Smooth muscle cell (in vitro differentiated cells): Measurements from ENCODE around the gene AMACR. TPM values are rescaled to one million over a fixed set of nuclear protein-coding genes. Genes with fewer than 3 reads are reported as not detected.
"Not testable (repeated sequence)": the region's sequence is repeated elsewhere in the genome, so short reads cannot be mapped to it uniquely, and the experiment has no call there.

Experiments used
- DNase-seq: peaks from one replicate; lab custom pipeline; 2025; ENCODE audit not compliant: unreplicated experiment; lab: John Stamatoyannopoulos, UW
- H2AFZ ChIP-seq: fragments of 200-600 bp; sonication (generic); 2 replicates; pipeline ENCODE4 v1.6.0; 2016; ENCODE audit warnings: antibody characterized with exemption, low read depth, mild to moderate bottlenecking
- H3F3A ChIP-seq: fragments of 200-600 bp; sonication (generic); 2 replicates; pipeline ENCODE4 v1.6.0; 2017; ENCODE audit warnings: antibody characterized with exemption, low read depth
- H3K27ac ChIP-seq: fragments of 200-600 bp; sonication (generic); 2 replicates; pipeline ENCODE4 v1.5.1; 2016; ENCODE audit warnings: low read depth, mild to moderate bottlenecking
- H3K27me3 ChIP-seq: fragments of 200-600 bp; sonication (generic); 2 replicates; pipeline ENCODE4 v1.6.1; 2016; ENCODE audit warnings: low read depth, mild to moderate bottlenecking
- H3K36me3 ChIP-seq: fragments of 200-600 bp; sonication (generic); 2 replicates; pipeline ENCODE4 v1.5.1; 2016; ENCODE audit warnings: low read depth
- H3K4me1 ChIP-seq: fragments of 200-600 bp; sonication (generic); 2 replicates; pipeline ENCODE4 v1.5.1; 2016; ENCODE audit warnings: low read depth
- H3K4me2 ChIP-seq: fragments of 200-600 bp; sonication (generic); 2 replicates; pipeline ENCODE4 v1.6.0; 2016; ENCODE audit warnings: mild to moderate bottlenecking
- H3K4me3 ChIP-seq: fragments of 200-600 bp; sonication (generic); 2 replicates; pipeline ENCODE4 v1.5.1; 2016; ENCODE audit warnings: mild to moderate bottlenecking
- H3K79me2 ChIP-seq: fragments of 200-600 bp; sonication (generic); 2 replicates; pipeline ENCODE4 v1.6.0; 2016; ENCODE audit warnings: low read depth, mild to moderate bottlenecking
- H3K9ac ChIP-seq: fragments of 200-600 bp; sonication (generic); 2 replicates; pipeline ENCODE4 v1.6.0; 2016; ENCODE audit warnings: low read depth
- H3K9me3 ChIP-seq: fragments of 200-600 bp; sonication (generic); replicated peaks from 2 replicates; pipeline ENCODE4 v1.5.1; 2016; ENCODE audit warnings: low read depth
- H4K20me1 ChIP-seq: fragments of 200-600 bp; sonication (generic); 2 replicates; pipeline ENCODE4 v1.6.0; 2016; ENCODE audit warnings: low read depth
- WGBS: methylation state at CpG from one replicate; pipeline ENCODE4 v1.1.7; 2016; ENCODE audit warnings: low lambda C conversion rate; 5-methylcytosine and 5-hydroxymethylcytosine counted together
- polyA plus RNA-seq: library from polyadenylated mRNA; unstranded; fragments of >200 nt; fragmentation: Nextera tagmentation; extraction: Ambion mirVana; gene quantifications from 2 replicates; pipeline ENCODE4 v1.2.1, GENCODE V29; 2016
- total RNA-seq: library from RNA; depleted of rRNA; stranded (reverse); fragments of >200 nt; gene quantifications from 2 replicates; pipeline ENCODE4 v1.2.3, GENCODE V29; 2014
- TF ChIP-seq, protein P1 (sequence below): fragments of 200-600 bp; sonication (generic); IDR thresholded peaks from 2 replicates; pipeline ENCODE4 v1.5.1; 2017; ENCODE audit warnings: borderline replicate concordance, mild to moderate bottlenecking, antibody characterized with exemption; ENCODE audit not compliant: insufficient read depth, poor library complexity, severe bottlenecking

Gene AMACR
- total and polyA plus RNA-seq, 2 experiments from 2014 or later = 14.1 to 14.5 TPM

DNA sequence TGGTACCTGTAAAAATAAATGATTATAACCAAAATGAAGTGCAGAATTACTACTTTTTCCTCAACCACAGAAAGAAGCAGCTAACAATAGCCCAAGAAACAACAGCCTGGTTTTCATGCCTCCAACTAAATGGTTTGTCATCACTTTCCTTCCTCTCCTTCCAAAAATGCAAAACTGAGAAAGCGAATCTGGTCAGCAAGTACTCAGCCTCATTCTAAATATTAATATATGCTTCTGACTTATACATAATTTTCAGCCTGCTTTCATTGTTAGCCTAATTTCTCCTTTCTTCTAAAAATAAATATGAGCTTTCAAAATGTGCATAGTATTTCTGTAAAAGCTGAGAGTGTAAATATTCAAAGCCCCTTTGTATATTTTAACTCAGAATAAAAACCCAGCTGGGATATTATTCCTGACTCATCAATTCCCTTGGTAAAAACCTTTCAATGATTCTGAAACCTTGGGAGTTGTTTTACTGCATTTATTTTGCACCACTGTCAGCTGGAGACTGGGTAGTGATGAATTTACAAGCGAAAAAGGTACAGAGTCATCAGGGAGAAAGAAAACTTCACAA is 50.2 kb downstream of the AMACR start:
- H2AFZ ChIP-seq = no peak overlapping the region
- H3K4me1 ChIP-seq = no peaks in the 10 kb centered on the region
- TF ChIP-seq, protein P1, sequence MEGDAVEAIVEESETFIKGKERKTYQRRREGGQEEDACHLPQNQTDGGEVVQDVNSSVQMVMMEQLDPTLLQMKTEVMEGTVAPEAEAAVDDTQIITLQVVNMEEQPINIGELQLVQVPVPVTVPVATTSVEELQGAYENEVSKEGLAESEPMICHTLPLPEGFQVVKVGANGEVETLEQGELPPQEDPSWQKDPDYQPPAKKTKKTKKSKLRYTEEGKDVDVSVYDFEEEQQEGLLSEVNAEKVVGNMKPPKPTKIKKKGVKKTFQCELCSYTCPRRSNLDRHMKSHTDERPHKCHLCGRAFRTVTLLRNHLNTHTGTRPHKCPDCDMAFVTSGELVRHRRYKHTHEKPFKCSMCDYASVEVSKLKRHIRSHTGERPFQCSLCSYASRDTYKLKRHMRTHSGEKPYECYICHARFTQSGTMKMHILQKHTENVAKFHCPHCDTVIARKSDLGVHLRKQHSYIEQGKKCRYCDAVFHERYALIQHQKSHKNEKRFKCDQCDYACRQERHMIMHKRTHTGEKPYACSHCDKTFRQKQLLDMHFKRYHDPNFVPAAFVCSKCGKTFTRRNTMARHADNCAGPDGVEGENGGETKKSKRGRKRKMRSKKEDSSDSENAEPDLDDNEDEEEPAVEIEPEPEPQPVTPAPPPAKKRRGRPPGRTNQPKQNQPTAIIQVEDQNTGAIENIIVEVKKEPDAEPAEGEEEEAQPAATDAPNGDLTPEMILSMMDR = no peak
- H3K36me3 ChIP-seq = no peaks in the 10 kb centered on the region
- H3F3A ChIP-seq = no peaks in the 10 kb centered on the region
- H3K27ac ChIP-seq = no peak overlapping the region
- no peak overlapping the region for H3K4me2 ChIP-seq
- H3K27me3 ChIP-seq = no peaks in the 10 kb centered on the region
- no peak overlapping the region for H3K9ac ChIP-seq
- no peak for DNase-seq
- H4K20me1 ChIP-seq = no peaks in the 10 kb centered on the region
- H3K4me3 ChIP-seq = no peak overlapping the region
- no peaks in the 10 kb centered on the region for H3K9me3 ChIP-seq
- no peaks in the 10 kb centered on the region for H3K79me2 ChIP-seq
- 62% methylated on average over 2 of the region's 2 CpGs for WGBS

DNA sequence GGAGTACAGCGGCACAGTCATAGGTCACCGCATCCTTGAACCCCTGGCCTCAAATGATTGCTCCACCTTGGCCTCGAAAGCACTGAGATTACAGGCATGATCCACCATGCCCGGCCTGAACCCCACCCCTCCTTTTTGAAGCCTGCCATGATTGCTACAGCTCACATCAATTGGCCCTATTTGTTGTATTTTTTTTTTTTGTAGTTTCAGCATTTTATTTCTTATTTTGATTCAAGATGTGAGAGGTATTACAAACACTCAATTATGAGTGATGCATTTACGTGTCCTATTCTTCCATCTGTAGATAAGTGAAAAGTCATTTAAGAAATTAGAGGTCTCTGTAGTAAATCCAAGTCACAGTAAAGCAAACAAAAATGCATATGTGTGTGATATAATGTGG is 55.7 kb downstream of the AMACR start:
- H3K9ac ChIP-seq = not testable (repeated sequence)

DNA sequence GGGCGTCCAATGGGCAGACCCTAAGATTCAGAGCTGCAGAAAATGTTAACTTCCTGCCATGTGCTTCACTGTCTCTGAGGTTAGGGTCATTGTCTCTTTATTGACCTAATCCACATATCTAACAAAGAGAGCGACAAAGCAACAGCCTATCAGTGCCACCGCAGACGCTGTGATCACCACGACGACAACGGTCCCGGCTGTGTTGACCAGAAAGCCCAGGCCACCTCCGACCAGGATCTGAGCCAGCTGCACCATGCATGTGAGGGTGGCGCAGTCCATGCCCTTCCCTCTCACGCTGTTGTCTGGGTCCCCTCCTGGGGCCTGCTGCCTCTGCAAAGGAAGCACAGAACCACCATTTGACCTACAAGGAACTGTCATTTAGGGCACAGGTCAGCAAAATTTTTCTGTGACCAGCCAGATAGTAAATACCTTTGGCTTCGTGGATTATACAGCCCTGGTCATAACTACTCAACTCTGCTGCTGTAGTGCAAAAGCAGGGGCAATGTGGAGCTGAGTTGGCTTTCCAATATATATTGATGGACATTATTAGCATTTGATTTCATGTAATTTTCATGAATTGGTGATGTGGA is 63.2 kb downstream of the AMACR start:
- Histone ChIP-seq H3K4me3 (no peak overlapping the region), H3K27ac (no peak overlapping the region), H3F3A (no peaks in the 10 kb centered on the region), H4K20me1 (no peaks in the 10 kb centered on the region), H3K79me2 (no peaks in the 10 kb centered on the region), H3K27me3 (no peaks in the 10 kb centered on the region), H3K9ac (no peak overlapping the region), H3K9me3 (no peaks in the 10 kb centered on the region), H3K4me1 (no peaks in the 10 kb centered on the region), H2AFZ (no peak overlapping the region), H3K4me2 (no peak overlapping the region), H3K36me3 (no peaks in the 10 kb centered on the region)
- 83% methylated on average over 12 of the region's 12 CpGs for WGBS
- TF ChIP-seq, protein P1 = no peak
- no peak for DNase-seq

More for the DNA sequence above, 55.7 kb downstream of the AMACR start:
- not testable (repeated sequence) for H3K36me3 ChIP-seq, H3K9me3 ChIP-seq, H3K27me3 ChIP-seq, DNase-seq, H3K27ac ChIP-seq, H4K20me1 ChIP-seq, H3K79me2 ChIP-seq, H3K4me1 ChIP-seq, H3F3A ChIP-seq, H2AFZ ChIP-seq, H3K4me3 ChIP-seq, H3K4me2 ChIP-seq
- 76% methylated on average over 5 of the region's 5 CpGs for WGBS

DNA sequence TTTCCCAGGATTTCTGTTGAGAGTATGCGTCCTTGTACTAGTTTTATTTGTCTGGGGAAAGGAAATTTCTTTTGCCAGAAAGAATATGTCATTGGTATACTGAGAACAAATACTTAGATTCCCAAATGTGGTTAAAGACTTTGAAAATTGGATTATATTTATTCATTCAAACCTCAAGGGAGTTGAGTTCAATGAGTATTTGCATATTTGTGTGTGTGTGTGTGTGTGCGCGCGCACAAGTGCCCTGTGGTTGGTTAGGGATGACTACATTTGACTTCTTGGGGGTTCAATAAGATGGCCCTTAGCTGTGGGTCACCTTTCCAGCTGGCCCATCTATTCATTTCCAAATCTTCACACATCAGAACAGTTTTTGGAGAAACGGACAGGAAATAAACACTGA is 66.8 kb downstream of the AMACR start:
- H3K4me3 ChIP-seq = no peak overlapping the region
- no peak for DNase-seq
- H3K27ac ChIP-seq = no peak overlapping the region
- no peaks in the 10 kb centered on the region for H4K20me1 ChIP-seq
- no peaks in the 10 kb centered on the region for H3K9me3 ChIP-seq
- H3K27me3 ChIP-seq = peaks cover 6% of the 10 kb centered on the region
- TF ChIP-seq, protein P1 = no peak
- H3K36me3 ChIP-seq = no peaks in the 10 kb centered on the region
- 81% methylated on average over 5 of the region's 5 CpGs for WGBS
- no peak overlapping the region for H3K9ac ChIP-seq
- H3F3A ChIP-seq = no peaks in the 10 kb centered on the region
- no peak overlapping the region for H2AFZ ChIP-seq
- H3K79me2 ChIP-seq = no peaks in the 10 kb centered on the region
- H3K4me2 ChIP-seq = no peak overlapping the region
- H3K4me1 ChIP-seq = no peaks in the 10 kb centered on the region
